GM18907 (cell line): Measurements from ENCODE around the gene SPAAR.
"Not testable (repeated sequence)": the region's sequence is repeated elsewhere in the genome, so short reads cannot be mapped to it uniquely, and the experiment has no call there.

Experiments used
- ATAC-seq: cut with Tn5 transposase; IDR thresholded peaks from one replicate; pipeline ENCODE4 v1.9.1; 2021; ENCODE audit warnings: mild to moderate bottlenecking, moderate library complexity; ENCODE audit not compliant: unreplicated experiment

The SPAAR gene, protein sequence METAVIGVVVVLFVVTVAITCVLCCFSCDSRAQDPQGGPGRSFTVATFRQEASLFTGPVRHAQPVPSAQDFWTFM

DNA sequence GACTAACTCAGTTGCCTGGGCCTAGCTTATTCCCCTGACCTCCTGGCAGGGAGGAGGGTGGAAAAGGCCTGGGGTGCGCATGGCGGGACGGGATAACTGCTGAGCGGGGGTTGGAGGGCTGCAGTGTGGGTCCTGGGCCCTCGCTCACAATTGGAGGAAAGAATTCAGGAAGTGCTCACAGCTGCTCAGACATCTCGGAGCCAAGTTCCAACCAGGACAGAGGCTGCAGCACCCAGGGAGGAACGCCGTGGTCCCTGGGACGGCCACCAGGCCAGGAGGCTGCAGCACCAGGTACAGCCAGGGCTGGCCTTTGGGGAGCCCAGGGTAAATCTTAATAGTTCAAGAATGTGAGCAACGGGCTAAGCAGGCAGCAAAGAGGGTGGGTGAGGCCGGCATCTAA, at the start of gene SPAAR:
TSS of gene SPAAR (plus strand) at position 217 of the 400 bp plus-strand sequence. CDS start 974 bp downstream, outside the sequence.
- no peak for ATAC-seq

DNA sequence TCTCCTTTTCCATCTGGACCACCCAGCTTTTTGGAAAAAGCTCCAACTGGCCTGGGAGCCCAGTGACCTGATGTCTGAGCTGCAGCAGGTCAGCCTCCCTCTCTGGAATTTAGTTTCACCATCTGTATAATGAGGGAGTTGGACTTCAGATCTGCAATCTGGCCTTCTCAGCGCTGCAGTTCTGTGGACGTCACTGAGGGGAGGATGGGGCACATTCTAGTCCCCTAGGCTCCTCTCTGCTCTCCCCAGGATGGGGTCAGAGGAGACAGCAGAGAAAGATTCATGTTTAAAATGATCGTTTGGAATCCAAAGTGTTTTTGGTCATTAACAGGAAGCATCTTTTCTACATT, 49.3 kb upstream of the SPAAR start:
- no peak for ATAC-seq

DNA sequence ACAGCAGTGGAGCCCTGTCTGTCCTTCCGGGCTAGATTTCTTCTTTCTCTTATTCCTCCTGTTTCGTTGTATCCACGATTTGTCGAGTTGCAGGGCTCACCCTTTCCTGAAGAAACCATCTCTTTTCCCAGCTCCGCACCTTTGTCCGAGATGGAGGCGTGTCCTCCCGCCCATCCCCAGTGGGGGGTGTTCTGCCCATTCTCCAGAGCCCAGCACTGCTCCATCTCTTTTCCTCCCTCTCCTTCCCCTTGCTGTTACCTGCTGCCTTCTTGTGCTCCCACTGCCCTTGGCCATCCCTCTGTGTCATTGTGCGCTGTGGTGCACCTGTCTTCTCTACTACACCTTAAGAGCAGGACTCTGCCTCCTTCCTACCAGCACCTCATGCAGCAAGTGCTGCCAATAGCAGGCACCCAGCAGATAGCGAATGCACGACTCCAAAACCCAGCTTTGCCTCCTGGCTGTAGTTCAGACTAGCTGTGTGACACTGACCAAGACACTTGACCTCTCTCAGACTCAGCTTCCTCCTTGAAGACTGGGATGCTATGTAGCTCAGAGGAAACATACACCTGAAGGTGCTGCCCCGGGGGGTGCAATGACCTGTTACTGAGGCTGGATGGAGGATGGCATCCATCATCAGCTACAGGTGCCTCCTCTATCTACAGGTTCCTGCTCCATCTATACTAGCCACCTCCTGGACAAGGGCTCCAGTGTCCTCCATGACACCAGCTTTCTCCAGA, 48.0 kb upstream of the SPAAR start:
- no peak for ATAC-seq

DNA sequence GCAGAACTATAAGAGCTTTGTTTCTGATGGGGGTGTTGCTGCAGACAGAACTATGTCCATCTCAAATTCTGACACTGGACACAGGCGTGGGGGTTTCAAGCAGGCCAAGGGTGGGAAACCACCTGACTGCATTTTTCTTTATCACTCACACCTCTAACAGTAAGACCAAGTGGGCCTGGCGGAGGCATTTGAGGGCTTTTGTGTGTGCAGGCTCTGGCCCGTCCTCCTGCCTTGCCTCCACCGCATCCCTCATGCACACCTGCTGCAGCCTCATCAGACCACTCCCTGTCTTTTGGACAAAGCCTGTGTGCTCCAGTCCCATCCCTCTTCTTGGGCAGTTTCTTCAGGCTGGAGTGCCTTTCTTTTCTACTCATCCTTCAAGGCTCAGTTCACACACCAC, 47.0 kb upstream of the SPAAR start:
- no peak for ATAC-seq

DNA sequence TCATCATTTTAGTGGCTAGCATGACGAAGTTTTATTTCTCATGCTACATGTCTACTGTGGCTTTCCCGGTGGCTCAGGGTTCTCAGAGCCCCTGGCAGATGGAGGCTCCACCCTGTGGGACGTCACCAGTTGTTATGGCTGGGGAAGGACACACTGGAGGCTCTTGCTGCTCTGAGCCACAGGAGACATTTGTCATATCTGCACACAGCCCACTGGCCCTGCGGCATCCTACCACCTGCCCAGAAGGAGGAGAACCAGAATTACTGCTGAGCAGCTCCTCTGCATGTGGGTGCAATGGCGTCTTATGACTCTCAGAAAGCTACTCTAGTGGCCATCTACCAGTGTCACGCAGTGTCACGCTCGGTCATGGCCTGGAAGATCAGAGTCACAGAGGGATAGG, 45.7 kb upstream of the SPAAR start:
- ATAC-seq, result no peak

DNA sequence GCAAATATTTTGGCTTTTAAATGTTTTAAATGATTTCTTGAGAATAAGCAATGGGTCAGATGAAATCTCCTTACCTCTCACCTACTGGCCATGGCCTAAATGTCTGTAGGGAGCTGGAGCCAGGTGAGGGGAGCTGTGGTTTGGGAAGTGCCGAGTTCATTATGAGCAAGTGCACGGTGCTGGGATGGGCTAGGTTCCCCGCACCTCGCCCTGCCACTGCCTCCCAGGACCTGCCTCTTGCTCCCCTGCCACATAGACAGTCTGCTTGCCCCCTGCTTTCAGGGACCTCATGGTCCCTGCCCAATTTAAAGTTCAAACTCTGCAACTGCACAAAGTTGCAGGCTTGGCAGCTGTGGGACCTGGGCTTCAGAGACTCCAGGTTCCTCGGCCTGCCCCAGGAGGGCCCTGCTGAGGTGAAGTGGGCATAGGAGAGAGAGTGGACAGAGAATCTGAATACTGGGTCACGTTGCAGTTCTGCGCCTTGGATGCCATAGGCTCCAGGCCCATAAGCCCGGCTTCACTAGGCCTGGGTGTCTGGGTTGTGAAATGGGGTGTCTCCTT, 44.5 kb upstream of the SPAAR start:
- ATAC-seq, result no peak

DNA sequence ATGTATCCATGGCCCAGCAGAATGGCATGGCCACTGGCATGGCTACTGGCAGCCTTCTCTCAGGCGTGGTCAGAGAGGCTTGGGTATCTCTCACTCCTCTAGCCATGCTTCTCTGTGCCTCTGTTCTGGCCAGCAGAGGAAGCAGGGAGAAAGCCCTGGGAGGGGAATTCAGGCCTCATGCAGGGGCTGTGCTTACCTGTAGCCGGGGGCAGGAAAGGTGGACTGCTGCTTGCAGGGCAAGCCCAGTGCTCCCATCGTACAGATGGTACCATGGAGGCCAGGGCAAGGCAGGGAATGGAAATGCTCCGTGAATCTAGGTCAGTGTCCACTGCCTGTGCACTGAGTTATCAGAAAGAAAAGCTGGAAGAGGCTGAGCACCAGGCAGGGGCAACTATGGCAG, 41.8 kb upstream of the SPAAR start:
- no peak for ATAC-seq

DNA sequence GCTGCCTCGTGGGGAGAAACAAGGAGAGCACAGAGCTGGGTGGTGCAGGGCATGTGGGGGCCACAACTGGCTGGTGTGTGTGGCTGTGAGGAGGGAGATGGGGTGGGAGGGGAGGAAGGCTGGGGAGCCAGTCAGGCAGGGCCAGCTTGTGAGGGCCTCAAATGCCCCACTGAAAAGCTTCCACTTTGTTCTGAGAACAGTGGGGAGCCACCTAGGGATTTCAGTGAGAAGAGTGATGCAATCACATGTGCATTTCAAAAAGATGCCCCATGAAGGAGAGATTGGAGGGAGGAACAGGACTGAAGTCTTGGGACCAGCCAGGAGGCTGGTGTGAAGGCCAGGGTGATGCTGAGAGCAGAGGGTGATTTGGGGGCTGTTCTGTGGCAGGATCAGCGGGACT, 40.4 kb upstream of the SPAAR start:
- no peak for ATAC-seq

DNA sequence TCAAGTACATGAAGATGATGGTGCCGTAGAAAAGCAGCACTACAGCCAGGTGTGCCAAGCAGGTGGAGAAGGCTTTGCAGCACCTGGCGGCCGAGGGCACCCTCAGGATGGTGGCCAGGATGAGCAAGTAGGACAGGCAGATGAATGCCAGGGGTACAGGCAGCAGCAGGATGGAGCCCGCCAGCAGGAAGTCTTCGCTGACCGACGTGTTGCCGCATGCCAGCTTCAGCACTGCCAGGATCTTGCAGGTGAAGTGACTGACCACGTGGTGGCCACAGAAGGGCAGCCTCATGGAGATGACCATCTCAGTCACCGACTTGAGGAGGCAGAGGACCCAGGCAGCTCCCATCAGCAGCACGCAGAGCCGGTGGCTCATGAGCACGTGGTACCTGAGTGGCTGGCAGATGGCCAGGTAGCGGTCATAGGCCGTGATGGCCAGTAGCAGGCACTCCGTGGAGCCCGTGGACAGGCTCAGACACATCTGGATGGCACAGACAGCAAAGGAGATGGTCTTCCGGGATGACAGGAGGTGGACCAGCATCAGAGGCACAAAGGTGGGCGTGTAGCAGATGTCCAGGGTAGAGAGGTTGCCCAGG, 39.6 kb upstream of the SPAAR start:
- no peak for ATAC-seq

DNA sequence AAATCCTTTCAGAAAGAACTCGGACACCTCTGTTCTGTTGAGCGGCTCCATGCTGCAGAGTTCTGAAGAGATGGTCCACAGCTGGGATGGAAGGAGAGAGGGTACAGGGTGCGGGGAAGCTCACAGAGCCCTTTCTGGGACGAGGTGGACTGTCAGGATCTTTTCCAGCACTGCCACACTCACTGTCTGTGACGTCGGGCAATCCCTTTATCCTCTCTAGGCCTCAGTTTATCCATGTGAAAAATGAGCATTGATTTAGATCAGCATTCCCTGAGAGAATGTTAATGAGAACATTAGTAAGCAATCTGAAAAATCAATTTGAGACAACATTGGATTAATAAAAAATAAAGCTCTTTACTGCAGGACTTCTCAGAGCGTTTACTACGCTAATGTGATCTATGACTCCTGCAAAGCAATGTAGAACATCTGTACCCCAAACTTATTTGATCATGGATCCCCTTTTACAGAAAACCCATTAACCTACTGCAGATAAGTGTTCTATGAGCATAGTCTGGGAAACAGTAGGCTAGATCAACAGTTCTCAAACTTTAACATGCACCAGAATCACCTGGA, 38.9 kb upstream of the SPAAR start, which contains the start of gene OR13J1:
TSS of gene OR13J1 (minus strand) at position 51 of the 573 bp plus-strand sequence. CDS start at position 51, 0 bp downstream.
- ATAC-seq, result no peak

DNA sequence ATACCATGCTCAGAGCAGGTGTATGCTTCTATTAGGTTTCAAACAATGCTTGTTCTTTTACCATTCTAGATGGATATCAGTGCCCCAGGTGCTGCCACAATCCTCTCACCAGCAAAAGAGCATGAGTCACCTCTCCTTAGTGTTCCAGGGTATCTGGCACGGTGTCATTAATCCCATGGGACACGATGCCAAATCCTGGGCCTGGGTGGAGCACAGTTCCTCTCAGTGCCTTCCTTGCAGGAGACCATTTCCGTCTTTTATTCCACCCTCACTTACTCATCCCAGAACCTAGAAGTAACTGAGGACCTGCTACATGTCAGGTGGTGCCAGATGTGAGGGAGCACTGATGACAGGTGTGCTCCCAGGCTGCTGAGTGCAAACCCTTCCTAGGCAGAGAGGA, 37.7 kb upstream of the SPAAR start:
- ATAC-seq, result no peak

DNA sequence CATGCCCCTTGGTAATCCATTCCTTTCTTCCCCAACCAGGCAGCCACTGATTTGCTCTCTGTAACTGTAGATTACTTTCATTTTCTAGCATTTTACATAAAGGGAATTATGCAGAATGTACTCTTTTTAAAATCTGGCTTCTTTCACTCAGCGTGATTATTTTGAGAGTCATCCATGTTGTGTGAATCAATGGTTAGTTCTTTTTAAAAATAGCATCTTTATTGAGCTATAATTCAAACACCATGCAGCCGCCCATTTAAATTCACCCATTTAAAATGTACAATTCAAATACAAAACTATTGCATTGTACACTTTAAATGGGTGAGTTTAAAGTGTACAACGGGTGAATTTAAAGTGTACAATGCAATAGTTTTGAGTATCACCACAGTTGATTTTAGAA, 36.8 kb upstream of the SPAAR start:
- ATAC-seq, result no peak

DNA sequence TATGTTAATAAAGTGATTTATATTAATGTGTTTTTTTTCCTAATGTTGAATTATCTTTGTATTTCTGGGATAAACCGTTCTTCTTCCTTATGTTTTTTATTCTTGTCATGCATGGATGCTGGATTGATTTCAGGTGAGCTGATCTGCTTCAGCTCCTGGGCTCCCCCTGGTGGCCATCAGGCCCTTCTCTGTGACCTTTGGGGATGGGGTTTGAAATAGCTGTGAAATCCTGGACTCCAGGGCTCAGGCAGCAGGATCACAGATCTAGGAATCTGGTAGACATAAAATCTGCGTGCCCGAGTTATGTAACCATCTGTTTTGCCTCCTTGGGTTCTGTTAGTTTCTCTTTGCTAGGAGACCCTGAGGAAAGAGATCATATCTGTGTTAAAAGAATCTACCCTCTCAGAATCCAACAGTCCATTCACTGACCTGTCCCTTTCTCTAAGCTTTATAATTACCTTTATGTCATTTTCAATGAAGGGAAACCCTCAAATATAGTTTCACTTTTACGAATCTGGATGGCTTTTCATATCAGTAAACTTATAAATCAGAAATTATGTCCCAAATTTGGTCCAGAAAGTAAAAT, 26.9 kb upstream of the SPAAR start:
- no peak for ATAC-seq

DNA sequence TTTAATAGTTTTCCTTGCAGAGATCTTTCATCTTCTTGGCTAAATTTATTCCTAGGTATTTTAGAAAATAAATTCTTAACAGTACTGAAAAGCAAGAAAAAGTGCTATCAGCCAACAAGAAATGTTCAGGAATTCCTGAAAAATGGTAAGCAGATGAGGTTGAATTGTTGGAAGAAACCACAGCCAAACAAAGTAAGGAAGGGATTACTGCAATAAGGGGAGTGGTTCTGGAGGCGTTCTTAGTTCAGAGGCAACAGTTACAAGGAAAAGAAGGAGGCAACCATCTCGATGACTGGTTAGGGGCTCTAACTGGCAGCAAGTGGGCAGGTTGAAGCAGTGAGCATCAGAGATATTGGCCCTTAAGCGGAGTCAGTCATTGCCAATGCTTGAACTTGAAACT, 26.3 kb upstream of the SPAAR start:
- no peak for ATAC-seq

DNA sequence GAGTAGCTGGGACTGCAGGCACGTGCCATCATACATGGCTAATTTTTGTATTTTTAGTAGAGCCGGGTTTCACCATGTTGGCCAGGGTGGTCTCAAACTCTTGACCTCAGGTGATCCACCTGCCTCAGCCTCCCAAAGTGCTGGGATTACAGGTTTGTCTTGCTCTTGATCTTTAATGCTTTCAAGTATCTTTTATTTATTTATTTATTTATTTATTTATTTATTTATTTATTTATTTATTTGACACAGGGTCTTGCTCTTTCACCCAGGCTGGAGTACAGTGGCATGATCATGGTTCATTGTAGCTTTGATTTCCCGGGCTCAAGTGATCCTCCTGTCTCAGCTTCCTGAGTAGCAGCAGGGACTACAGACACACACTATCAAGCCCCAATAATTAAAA, 24.4 kb upstream of the SPAAR start:
- ATAC-seq, result not testable (repeated sequence)

DNA sequence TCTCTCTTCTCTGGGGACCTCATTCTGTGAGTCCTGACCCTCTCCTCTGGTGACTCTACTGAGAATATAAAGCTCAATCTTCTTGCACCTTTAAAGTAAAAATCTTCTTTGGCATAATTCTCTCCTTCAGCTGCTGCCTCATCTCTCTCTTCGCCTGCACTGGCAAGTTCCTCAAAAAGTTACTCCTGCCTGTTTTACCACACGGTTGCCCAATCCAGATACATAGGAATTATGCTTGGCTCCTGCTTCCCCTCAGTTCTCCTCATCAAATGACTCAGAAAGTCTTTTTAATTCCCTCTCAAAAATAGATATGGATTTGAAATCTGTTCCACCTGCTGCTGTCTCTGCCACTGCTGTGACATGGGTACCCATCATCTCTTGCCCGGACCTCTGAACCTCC, 17.6 kb upstream of the SPAAR start:
- no peak for ATAC-seq

DNA sequence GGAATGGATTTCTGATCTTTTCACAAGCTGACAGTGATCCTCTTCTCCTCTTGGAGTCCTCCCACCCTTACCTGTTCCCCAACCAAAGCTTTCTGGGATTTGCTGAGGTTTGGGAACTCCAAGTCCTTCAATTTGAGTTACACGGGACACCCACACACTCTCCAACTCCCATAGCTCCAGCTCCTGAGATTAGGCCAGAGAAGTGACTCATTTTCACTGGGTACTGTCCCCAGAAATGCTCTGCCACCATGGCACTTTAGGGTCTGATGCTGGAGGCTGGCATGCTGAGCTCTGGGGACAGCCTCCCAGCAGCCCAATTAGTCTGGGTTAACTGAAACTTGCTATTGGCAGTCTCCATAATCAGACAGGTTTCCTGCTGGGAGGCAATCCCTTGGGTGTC, 17.2 kb upstream of the SPAAR start:
- no peak for ATAC-seq

DNA sequence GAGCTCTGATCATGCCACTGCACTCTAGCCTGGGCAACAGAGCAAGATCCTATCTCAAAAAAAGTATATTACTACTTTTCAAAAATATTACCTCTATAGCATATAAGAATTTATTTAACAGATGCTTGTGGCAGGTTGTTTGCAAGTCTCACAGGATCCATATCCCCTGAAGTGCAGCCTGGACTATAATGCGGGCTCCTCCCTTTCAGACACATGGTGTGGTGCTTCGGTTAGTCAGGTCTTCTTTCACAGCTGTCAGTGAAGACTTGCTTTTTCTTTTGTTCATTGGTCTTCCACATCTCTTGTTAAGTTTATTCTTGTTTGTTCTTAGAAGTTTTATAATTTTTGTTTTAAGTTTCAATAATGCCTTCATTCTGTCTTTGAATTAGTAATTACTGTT, 12.7 kb upstream of the SPAAR start:
- ATAC-seq, result no peak

DNA sequence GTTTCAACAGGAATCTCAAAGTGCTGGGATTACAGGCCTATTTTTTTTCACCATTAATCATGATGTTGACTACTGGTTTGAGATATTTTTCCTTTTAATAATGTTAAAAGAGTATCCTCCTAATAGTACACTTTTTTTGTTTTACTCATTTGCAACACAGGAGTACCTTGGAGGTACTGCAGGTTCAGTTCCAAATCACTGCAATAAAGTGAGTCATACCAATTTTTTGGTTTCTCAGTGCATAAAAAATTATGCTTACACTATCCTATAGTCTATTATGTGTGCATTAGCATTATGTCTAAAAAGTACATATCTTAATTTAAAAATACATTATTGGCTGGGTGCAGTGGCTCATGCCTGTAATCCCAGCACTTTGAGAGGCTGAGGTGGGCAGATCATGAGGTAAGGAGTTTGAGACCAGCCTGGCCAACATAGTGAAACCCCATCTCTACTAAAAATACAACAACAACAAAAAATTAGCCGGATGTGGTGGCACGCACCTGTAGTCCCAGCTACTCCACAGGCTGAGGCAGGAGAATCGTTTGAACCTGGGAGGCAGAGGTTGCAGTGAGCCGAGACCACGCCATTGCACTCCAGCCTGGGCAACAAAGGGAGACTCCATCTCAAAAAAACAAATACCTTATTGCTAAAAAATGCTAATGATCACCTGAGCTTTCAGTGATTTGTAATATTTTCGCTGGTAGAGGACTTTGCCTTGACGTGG, 11.8 kb upstream of the SPAAR start:
- not testable (repeated sequence) for ATAC-seq

DNA sequence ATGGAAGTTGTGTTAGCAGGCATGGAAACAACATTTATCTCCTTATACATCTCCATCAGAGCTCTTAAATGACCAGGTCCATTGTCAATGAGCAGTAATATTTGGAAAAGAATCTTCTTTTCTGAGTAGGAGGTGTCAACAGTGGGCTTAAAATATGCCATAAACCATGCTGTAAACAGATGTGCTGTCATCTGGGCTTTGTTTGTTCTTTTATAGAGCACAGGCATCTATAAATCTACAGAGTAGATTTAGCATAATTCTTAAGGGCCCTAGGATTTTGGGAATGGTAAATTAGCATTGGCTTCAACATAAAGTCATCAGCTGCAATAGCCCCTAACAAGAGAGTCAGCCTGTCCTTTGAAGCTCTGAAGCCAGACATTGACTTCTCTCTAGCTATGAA, 11.0 kb upstream of the SPAAR start:
- no peak for ATAC-seq

DNA sequence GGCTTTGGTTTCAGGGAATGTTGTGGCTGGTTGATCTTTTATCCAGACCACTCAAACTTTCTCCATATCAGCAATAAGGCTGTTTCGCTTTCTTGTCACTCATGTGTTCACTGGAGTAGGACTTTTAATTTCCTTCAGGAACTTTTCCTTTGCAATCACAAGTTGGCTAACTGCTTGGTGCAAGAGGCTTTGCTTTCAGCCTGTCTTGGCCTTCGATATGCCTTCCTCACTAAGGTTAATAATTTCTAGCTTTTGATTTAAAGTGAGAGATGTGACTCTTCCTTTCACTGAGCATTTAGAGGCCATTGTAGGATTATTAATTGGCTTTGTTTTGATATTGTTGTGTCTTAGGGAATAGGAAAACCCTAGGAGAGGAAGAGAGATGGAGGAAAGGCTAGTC, 10.3 kb upstream of the SPAAR start:
- ATAC-seq, result no peak
